22Rv1 (cell line): Measurements from ENCODE around the gene PACRG.

Source experiments
- ZFX ChIP-seq: fragments of 450-650 bp; IDR thresholded peaks from 2 replicates; pipeline ENCODE4 v1.6.1; 2017; ENCODE audit warnings: antibody characterized with exemption, borderline replicate concordance
- TF ChIP-seq, protein P1 (sequence below): fragments of 450-650 bp; IDR thresholded peaks from 2 replicates; pipeline ENCODE4 v1.5.1; 2017; ENCODE audit warnings: mild to moderate bottlenecking

- TF ChIP-seq, protein P1, sequence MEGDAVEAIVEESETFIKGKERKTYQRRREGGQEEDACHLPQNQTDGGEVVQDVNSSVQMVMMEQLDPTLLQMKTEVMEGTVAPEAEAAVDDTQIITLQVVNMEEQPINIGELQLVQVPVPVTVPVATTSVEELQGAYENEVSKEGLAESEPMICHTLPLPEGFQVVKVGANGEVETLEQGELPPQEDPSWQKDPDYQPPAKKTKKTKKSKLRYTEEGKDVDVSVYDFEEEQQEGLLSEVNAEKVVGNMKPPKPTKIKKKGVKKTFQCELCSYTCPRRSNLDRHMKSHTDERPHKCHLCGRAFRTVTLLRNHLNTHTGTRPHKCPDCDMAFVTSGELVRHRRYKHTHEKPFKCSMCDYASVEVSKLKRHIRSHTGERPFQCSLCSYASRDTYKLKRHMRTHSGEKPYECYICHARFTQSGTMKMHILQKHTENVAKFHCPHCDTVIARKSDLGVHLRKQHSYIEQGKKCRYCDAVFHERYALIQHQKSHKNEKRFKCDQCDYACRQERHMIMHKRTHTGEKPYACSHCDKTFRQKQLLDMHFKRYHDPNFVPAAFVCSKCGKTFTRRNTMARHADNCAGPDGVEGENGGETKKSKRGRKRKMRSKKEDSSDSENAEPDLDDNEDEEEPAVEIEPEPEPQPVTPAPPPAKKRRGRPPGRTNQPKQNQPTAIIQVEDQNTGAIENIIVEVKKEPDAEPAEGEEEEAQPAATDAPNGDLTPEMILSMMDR = no peak
- no peak for TF ChIP-seq ZFX
Measured at GRCh38 chr6:162684961-162685360, 42.8 kb upstream of the PACRG start.
